DLD1 (cell line): Measurements from ENCODE around the gene EFNA2.
"Not testable (repeated sequence)": the region's sequence is repeated elsewhere in the genome, so short reads cannot be mapped to it uniquely, and the experiment has no call there.

Source experiments
- in situ Hi-C: cut with HindIII; loops from 2 replicates; pipeline ENCODE4 v1.10.0; 2017; ENCODE audit warnings: low sequenced_read_pairs

EFNA2 gene

DNA sequence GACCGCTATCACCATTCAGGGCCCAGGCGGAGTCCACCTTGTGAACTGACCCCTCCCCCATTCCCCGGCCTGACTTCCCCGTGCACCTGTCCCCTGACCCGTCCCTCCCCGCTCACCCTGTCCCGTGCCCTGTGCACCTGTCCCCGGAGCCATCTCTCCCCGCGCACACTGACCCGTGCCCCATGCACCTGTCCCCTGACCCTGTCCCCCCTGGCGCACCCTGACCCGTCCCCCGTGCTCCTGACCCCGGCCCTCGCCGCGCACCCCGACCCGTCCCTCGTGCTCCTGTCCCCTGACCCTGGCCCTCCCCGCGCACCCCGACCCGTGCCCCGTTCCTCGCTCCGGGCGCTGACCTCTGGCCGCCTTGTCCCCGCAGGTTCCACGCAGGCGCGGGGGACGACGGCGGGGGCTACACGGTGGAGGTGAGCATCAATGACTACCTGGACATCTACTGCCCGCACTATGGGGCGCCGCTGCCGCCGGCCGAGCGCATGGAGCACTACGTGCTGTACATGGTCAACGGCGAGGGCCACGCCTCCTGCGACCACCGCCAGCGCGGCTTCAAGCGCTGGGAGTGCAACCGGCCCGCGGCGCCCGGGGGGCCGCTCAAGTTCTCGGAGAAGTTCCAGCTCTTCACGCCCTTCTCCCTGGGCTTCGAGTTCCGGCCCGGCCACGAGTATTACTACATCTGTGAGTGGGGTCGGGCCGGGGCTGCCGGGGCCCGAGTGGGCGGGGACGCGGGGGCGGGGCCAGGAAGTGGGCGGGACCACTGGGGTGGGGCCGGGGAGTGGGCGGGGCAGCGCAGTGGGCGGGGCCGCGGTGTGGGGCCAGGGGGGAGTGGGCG is 9.7 kb downstream of the EFNA2 start:
- in situ Hi-C loops = no loop called here

DNA sequence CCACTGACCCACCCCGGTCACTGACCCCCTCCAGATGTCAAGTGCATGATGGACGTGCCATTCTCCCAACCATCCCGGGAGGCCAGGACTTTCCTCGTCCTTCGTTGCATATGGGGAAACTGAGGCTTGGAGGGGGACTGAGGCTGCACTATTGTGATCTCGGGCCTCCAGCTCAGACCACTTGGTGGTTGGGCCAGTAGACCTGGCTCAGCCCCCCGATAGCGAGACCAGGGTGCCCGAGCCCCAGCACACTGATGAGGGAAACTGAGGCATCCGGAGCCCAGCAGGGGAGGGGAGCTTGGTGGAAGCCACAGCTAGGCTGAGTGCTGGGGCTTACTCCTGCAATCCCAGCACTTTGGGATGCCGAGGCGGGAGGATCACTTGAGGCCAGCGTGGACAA is 10.4 kb downstream of the EFNA2 start:
- in situ Hi-C loops = no loop called here

DNA sequence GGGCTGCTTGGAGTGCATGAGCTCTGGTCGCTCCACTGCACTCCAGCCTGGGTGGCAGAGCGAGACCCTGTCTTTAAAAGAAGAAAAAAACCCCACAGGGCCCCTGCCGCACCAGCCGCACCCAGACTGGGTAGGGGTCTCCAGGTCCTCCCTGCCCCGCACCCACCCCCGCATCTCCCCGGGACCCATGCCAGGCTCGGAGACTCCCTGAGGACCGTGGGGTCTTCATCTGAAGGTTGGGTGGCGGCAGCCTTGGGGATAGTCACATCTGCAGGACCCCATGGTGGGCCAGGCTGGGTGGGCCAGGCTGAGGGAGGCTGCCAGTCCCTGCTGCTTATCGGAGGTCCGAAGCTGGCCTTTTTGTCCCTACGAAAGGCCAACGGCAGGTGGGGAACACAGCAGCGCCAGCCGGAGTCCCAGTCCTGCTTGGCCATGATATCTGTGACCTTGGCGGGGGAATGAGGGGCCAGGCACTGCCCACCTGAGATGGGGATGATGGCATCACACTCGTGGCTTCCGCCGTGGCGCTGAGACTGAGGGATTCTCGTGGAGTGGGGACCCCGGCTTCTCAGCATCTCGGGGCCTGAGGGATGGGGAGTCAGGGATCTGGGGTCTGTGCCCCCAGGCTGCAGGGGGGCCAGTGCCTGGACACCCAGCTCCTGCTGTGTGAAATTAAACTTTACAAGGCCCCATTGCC is 11.1 kb downstream of the EFNA2 start:
- in situ Hi-C loops = no loop called here

DNA sequence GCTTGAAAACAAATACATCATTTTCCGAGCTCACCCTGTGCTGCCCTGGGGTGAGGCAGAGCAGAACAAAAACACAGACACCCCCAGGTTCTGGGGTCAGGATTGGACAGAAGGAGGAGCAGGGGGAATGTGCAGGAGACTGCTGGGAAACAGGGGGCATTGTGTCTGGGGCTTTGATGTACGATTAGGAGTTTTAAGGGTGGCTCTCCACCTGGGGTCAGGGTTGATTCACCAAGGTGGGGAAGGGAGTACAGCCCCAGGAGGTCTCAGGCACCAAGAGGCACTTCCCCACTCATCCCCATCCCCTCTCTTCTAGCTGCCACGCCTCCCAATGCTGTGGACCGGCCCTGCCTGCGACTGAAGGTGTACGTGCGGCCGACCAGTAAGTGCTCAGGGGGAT is 12.6 kb downstream of the EFNA2 start:
- in situ Hi-C loops = no loop called here

DNA sequence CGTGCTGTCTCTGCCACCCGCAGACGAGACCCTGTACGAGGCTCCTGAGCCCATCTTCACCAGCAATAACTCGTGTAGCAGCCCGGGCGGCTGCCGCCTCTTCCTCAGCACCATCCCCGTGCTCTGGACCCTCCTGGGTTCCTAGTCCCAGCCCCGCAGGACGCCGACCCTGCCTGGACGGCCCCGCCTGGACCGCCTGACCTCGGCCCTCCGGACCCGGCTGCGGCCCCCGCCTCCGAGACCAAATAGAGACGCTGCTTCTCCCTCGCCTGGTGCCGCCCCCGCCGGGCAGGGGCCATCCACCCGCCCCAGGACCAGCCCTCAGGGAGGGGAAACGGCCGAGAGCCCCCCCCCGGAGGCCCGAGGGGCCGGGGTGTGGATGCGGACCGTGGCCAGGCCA is 14.1 kb downstream of the EFNA2 start:
- in situ Hi-C loops = no loop called here

DNA sequence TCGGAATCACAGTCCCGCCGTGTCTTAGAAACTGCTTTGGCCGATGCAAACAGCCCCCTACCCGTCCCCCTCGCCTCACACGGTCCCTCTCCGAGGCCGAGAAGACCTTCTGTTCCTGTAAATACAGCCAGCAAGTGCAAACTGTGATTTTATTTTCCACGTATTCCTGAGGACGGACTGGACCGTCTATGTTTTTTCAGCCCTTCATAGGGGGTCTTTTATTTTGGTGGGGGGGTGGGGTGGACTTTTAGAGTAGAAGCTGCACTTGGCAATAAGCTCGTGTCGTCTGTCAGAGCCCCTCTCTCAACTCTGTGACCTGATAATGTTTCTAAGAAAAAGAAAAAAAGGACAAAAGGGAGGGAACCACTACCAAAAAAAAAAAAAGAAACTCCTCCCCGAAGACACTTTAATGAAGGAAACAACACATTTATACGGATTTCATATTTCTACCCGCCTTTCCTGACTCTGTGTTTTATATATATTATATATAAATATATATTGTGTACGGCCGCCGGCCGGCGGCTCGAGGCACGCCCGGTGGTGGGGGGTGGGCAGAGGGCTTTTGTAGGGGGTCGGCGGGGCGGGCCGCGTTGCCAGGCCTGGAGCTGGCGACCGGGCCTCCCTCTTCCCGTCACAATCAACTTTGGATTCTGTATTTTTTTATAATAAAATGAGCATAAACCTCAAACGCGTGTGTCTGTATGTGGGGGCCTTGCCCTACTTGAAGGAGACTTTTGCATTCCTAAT is 15.2 kb downstream of the EFNA2 start:
- in situ Hi-C loops = no loop called here

DNA sequence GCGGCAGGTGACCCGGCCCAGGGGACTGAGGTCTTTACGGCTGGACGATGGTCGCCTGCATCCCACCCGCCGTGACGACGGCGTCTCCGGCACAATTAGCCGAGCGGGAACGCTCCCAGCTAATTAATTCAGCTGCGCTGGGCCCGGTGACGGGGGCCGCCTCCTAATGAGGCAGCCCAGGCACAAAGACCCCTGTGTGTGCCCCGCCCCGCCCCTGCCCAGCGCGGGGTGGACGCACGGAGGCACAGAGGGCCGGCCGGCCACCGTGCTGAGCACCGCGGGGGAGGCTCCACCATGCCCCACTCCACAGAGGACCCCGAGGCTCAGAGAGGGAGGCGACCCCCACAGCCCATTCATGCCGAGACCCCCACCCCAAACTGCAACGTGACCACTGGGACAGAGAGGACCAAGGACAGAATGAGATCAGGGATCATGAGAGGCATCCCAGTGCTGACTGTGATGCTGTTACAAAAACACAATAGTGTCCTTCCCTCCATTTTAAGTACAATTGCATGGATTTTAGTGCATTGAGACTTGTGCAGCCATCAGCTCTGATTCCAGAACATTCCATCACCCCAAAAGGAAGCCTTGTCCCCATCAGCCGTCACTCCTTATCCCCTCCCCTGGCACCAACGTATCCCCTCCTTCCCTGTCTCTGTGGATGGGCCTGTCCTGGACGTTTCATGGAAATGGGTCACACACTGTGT is 17.0 kb downstream of the EFNA2 start:
- in situ Hi-C loops = no loop called here

DNA sequence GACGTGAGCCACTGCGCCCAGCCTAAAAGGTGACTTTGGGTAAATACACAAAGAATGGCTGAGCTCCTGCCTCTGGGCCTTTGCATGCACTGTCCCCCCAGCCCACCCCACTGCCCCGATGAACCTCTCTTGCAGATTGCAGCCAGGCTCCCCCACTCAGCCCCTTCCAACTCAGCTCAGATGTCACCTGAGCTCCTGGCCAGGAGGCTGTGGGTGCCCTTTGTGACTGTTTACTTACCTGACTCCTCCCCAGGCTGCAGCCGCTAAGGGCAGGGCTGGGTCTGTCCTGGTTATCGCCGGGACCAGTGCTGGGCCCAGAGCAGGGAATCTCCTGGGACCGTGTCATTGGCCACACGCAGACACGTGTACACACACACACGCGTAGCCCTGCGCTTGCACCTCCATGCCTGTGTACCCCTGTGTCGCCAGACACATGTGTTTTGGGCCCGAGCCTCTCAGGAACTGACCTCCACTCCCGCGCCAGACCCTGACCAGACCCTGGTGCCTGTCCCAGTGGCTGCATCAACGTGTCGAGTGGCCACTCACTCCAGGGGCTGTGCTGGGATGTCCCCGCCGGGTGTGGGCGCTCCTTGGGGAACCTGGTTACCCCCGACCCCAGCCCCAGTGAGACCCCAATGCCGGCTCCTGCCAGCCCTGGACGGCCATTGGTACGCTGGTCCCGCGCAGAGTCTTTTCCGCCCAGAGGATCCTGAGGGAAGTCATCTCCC is 18.7 kb downstream of the EFNA2 start:
- in situ Hi-C loops = no loop called here

DNA sequence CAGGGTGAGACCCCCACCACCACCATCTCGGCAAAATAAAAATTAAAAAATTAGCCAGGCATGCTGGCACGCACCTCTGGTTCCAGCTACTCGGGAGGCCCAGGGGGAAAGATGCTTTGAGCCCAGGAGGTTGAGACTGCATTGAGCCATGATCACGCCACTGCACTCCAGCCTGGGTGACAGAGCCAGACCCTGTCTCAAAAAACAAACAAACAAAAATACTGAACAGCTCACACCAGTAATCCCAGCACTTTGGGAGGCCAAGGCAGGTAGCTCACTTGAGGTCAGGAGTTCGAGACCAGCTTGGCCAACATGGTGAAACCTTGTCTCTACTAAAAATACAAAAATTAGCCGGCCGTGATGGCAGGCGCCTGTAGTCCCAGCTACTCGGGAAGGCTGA is 19.7 kb downstream of the EFNA2 start:
- in situ Hi-C loops = not testable (repeated sequence)

DNA sequence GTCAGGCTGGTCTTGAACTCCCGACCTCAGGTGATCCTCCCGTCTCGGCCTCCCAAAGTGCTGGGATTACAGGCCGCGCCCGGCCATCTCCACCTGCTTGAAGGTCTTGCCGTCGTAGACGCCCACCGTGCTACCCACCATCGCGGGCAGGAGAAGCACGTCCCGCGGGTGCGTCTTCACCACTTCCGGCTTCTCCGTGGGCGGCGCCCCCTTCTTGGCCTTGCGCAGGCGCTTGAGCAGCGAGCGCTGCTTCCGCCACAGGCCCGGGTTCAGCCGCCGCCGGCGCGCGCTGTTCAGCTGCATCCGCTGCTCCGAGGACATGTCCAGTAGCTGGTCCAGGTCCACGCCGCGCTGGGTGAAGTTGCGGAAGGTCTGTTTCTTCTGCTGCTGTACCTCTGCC is 21.6 kb downstream of the EFNA2 start:
- in situ Hi-C loops = no loop called here

DNA sequence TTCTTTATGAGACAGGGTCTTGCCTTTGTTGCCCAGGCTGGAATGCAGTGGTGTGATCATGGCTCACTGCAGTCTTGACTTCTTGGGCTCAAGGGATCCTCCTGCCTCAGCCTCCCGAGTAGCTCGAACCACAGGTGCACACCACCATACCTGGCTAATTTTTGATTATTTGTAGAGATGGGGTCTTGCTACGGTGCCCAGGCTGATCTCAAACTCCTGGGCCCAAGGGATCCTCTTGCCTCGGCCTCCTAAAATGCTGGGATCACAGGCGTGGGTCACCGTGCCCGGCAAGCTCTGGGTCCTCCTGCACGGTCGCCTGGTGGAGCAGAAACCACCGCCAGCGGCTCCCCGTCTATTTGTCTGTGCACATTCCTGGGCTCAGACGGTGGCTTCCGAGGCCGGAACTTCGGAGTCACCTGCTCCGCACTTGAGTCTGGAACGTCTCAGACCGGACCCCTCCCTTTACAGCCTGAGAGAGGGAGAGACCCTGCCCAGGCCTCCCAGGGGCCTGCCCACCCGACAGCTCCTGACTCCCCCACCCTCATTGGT is 22.2 kb downstream of the EFNA2 start:
- in situ Hi-C loops = no loop called here

DNA sequence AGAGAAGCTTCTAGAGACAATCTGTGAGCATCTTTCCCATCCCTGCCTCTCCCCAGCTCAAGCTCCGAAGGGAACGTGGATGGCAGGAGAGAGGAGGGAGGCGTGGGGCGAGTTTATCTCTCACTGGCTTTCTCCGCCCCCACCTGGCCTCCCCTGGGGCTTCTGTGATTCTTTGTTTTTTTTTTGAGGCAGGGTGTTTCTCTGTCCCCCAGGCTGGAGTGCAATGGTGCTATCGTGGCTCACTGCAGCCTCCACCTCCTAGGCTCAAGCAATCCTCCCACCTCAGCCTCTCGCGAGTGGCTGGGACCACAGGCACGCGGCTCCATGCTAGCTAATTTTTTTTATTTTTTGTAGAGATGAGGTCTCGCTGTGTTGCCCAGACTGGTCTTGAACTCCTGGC is 23.0 kb downstream of the EFNA2 start:
- in situ Hi-C loops = no loop called here

DNA sequence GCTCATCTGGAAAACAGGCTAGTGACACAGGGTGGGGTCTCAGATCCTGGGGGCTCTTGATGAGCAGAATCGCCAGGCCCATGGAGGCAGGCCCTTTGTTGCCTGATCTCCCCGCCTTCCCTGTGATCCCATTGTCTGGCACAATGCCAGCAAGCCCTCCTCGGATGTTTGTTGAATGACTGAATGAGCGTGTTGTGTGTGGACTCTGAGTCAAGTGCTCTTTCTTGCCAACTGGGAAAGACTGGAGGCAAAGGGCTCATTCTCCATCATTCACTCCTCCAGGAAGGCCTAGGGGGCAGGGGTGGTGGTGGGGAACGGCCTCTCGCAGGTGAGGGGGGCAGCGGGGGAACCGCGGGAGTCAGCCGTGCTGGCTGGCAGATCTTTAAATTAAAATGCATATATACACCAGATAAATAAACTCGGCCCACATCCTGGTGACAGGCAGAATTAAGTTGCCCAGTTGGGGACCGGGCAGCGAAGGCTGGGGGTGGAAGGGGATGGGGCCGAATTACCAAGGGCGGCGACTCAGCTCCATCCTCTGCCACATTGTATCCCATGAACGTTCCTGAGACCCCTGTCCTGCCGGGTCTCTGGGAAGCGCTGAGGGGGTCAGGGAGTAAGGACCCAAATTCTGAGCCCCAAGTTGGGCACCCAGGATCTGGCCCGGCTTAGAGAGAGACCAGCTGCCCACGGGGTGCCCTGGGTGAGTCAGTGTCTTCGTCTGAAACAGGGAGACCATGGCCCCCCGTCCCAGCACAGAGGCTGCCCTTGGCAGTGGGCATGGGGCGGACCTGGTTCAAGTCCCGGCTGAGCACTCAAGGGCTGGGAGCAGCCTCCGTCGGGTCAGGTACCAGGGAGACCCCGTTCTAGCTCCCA is 24.5 kb downstream of the EFNA2 start:
- in situ Hi-C loops = no loop called here

DNA sequence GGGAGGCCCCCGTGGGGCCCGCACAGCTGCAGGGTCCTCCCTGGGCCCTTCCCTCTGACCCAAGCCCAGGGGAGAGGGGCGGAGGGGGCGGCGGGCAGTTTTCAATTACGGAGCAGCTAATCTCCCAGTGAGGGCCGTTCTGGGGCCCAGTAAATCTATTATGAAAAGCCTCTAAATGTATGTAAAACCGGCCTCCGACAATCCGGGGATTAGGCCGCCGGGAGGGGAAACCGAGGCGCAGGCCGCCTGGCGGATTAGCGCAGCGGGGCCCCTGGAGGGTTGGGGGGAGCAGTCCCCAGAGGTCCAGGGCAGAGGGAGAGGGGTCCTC is 25.1 kb downstream of the EFNA2 start:
- in situ Hi-C loops = no loop called here

DNA sequence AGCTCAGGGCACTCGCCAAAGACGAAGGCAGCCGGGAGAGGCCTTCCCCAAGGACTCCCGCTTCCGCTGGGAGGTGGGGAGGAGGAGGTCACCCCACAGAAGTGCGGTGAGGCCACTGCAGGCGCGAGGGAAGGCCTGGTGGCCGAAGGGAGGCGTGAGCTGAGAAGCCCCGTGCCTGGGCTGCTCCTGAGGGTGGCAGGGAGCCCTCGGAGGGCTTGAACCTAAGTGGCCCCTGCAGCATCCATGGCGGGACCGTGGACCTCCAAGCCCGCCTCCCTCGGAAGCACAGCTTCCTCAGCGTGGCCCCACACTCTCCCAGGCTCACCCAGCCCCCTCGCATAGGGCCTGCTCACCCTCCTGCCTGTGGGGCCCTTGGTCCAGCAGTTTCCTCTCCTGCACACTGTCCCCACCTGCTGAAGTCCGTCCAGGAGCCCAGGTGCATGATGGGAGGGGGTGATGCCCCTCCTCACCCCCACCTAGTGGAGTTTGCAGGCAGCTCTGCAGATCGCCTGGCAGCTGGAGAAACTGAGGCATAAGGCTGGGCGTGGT is 25.9 kb downstream of the EFNA2 start:
- in situ Hi-C loops = no loop called here

DNA sequence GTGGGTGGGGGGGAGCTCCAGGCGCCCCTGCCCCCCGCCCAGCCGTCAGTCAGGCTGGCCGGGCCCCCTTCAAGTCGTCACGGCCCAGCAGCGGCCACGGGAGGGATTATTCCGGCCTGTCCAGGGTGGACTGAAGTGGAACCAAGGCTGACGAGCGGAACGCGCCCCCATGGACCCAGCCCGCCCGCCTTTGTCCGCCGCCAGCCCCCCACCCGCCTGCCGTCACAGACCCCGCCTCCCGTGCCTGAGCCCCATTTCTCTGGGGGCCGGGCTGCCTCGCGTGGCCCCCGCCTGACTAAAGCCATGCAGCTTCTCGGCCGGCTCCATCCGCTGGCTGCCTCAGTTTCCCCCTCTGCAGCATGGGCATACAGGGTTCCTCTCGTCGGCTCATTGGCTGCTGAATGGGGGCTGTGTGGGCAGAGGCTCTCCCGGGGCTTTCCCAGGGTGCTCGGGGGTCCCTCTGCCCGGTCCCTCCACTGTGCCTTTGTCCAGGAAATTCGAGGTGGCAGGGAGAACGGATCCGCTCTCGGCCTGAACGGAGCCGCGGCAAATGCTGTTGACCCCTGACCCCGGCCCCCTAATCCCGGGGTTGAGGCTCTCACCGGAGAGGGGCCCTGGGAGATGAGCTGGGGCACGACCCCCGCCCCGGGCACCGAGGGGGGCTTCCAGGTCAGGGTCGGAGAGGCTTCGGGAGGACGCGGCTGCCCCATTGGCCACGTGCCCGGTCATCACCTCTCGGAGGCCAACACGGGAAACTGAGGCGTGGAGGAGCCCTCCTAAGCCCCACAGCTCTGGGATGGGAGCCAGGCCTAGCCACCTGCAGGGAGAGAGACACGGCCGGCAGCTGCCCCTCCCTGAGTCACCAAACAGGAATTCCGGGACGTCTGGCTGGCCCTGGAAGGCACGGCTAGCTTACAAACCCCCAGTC is 27.4 kb downstream of the EFNA2 start:
- in situ Hi-C loops = no loop called here

DNA sequence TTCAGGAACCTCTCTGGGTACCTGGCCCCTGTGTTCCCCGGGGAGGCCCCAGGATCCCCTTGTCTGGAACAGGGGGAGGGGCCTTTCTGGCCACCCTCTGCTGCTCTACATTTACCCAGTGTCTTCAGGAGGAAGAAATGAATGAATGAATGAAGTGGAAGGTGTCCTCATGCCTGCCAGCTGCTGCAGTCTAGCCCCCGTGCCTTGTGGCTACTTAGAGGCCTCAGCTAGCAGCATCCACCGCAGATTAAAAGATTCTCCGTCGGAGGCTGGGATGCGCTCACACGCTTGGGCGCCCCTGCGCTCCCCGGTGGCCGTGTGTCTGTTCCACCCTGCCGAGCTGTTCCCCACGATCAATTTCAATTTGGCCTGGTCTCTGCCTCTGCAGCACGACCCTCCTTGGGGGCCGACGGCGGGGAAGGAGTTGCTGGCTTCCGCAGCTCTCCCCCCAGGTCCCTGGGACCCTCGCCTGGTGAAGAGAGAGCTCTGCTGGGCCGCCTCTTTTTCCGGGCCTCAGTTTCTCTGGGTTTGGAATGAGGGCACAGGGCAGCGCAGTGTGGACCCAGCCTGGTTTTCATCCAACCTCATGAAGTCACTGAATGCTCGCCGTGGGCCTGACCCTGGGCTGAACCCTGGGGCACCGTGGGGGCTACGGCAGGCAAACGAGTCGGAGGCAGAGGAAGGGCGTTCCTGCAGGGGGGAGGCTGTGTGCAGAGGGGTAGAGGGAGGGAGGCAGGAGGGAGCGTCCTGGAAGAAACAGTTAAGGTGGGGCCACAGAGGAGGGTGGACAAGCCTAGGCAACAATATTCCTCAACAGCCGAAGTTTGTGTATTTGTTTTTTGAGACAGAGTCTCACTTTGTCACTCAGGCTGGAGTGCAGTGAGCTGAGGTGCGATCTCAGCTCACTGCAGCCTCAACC is 28.3 kb downstream of the EFNA2 start:
- in situ Hi-C loops = no loop called here
